Left ventricle myocardium inferior (tissue), 1 donor: Measurements from ENCODE around the gene LELP1. TPM values are rescaled to one million over a fixed set of nuclear protein-coding genes. Genes with fewer than 3 reads are reported as not detected.
"Not testable (repeated sequence)": the region's sequence is repeated elsewhere in the genome, so short reads cannot be mapped to it uniquely, and the experiment has no call there.

Experiments used
- DNase-seq: peaks from one replicate; pipeline ENCODE4 v3.0.0-alpha.2; 2020
- H3K27ac ChIP-seq: fragments of 200-600 bp; replicated peaks from 2 replicates; pipeline ENCODE4 v1.8.0; 2021
- H3K27me3 ChIP-seq: fragments of 200-600 bp; 2 replicates; pipeline ENCODE4 v1.8.0; 2021; ENCODE audit warnings: low read depth
- H3K36me3 ChIP-seq: fragments of 200-600 bp; 2 replicates; pipeline ENCODE4 v1.8.0; 2021
- H3K4me1 ChIP-seq: fragments of 200-600 bp; 2 replicates; pipeline ENCODE4 v1.8.0; 2021
- H3K4me3 ChIP-seq: fragments of 200-600 bp; 2 replicates; pipeline ENCODE4 v1.8.0; 2021; ENCODE audit warnings: mild to moderate bottlenecking, moderate library complexity
- H3K9me3 ChIP-seq: fragments of 200-600 bp; replicated peaks from 2 replicates; pipeline ENCODE4 v1.8.0; 2021
- intact Hi-C: fragments of 100-400 bp; cut with micrococcal nuclease; formaldehyde crosslinking; loops from one replicate; pipeline ENCODE4 v1.11.0; 2022
- long read RNA-seq: library from polyadenylated mRNA; unstranded; transcript quantifications from one replicate; pipeline ENCODE4 v2.0.0, GENCODE V29; 2021
- total RNA-seq: library from RNA; stranded (reverse); fragmentation: NEBNext Ultra II Directional; extraction: Animal tissue kit (Norgen Biotek cat#: 25700); gene quantifications from one replicate; pipeline ENCODE4 v1.2.1, GENCODE V29; 2021
- TF ChIP-seq, protein P1 (sequence below): fragments of 200-600 bp; IDR thresholded peaks from 2 replicates; pipeline ENCODE4 v1.8.0; 2021; ENCODE audit warnings: antibody characterized with exemption, mild to moderate bottlenecking, borderline replicate concordance
- donor health status: DM: no; HTN: yes; CAD: no; lungs with severe emphysema.

The LELP1 gene
- not detected for total RNA-seq
- long read RNA-seq, result 0 reads

DNA sequence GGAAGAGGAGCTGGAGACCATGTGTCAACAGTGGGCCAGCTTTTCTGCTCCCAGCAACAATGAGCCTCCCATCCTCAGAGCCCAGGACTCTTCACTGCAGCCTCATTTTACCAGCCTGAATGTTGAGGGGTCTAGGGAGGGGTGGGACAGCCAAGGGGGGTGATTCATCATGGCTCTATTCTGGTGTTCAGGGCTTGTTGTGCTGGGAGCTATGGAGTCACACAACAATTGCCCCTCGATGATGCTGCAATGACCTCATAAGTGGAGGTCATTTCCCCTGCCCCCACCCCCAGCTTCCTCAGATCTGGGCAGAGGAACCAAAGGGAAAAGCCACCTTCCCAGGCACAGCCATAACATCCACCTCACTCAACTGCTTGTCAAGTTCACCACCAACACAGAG lies at the start of gene LELP1:
LELP1 (plus strand) TSS at position 301 of the 400 bp plus-strand sequence. CDS start 1,278 bp downstream, outside the sequence.
- no peaks in the 10 kb centered on the region for H3K9me3 ChIP-seq
- H3K27ac ChIP-seq, result no peak within 1 kb of the TSS
- intact Hi-C loops, result no loop called here
- TF ChIP-seq, protein P1, sequence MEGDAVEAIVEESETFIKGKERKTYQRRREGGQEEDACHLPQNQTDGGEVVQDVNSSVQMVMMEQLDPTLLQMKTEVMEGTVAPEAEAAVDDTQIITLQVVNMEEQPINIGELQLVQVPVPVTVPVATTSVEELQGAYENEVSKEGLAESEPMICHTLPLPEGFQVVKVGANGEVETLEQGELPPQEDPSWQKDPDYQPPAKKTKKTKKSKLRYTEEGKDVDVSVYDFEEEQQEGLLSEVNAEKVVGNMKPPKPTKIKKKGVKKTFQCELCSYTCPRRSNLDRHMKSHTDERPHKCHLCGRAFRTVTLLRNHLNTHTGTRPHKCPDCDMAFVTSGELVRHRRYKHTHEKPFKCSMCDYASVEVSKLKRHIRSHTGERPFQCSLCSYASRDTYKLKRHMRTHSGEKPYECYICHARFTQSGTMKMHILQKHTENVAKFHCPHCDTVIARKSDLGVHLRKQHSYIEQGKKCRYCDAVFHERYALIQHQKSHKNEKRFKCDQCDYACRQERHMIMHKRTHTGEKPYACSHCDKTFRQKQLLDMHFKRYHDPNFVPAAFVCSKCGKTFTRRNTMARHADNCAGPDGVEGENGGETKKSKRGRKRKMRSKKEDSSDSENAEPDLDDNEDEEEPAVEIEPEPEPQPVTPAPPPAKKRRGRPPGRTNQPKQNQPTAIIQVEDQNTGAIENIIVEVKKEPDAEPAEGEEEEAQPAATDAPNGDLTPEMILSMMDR, result no peak
- no peak for DNase-seq
- H3K36me3 ChIP-seq, result no peaks in the 10 kb centered on the region
- no peak within 1 kb of the TSS for H3K4me3 ChIP-seq
- peaks cover 57% of the 10 kb centered on the region for H3K27me3 ChIP-seq
- no peaks in the 10 kb centered on the region for H3K4me1 ChIP-seq

DNA sequence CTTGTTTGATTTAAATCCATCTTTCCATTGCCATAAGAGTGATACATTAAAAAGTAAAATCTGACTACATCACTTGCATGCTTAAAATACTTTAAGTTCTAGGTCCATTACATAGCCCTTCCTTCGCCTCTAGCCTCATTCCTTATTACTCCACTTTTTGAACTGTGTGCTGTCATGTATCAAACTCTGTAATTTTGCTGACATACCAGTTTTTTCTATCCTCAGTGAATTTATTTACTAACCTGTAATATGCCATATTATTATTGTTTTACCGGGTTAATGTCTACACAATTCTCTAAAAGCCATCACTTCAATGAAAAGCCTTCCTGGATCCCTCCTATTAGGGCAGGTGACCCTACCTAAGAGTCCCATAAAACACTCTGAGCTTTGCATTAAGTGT lies 47.7 kb upstream of the LELP1 start:
- H3K27ac ChIP-seq, result no peak overlapping the region
- TF ChIP-seq, protein P1, result no peak
- peaks cover 27% of the 10 kb centered on the region for H3K9me3 ChIP-seq
- no peaks in the 10 kb centered on the region for H3K4me1 ChIP-seq
- H3K36me3 ChIP-seq, result no peaks in the 10 kb centered on the region
- no peak overlapping the region for H3K4me3 ChIP-seq
- no peak for DNase-seq
- no peaks in the 10 kb centered on the region for H3K27me3 ChIP-seq
- intact Hi-C loops, result no loop called here

DNA sequence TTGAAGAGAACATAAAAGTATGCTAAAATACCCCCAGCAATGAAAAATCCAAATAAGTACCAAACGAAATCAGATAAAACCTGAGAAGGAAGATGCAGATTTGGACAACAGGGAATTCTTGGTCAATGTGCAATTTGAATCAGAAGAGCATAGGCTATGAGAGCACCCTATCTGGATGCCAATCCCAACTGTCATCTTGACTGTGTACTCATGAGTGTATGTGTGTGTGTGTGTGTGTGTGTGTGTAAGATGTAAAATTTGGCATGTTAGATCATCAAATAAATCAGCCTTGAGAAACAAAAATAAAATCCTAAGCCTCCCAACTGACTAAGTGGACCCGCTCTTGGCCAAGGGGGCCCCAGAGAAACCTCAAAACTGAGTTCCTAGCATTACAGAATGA lies 34.5 kb upstream of the LELP1 start:
- Histone ChIP-seq H3K9me3 (no peaks in the 10 kb centered on the region), H3K27ac (no peak overlapping the region), H3K4me1 (no peaks in the 10 kb centered on the region), H3K27me3 (peaks cover 7% of the 10 kb centered on the region), H3K4me3 (no peak overlapping the region), H3K36me3 (no peaks in the 10 kb centered on the region)
- TF ChIP-seq, protein P1, result no peak
- no peak for DNase-seq
- intact Hi-C loops, result no loop called here

DNA sequence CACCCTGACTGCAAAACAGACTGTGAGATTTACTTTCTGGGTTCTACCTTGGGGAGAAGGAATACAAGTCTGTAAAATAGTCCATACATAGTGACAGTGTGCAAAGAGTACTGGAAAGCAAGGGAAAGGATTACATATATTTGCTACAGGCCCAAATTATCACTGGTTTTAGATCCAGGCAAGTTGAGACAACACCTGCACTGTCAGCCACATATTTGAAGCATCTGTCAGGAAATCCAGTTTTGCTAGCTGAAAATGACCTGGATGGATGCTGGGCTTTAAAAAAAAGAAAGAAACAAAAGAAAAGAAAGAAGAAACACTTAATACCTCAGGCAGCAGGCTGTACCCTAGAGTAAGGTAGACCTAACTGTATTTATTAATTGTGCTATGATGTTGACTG lies 28.6 kb upstream of the LELP1 start:
- intact Hi-C loops, result no loop called here

DNA sequence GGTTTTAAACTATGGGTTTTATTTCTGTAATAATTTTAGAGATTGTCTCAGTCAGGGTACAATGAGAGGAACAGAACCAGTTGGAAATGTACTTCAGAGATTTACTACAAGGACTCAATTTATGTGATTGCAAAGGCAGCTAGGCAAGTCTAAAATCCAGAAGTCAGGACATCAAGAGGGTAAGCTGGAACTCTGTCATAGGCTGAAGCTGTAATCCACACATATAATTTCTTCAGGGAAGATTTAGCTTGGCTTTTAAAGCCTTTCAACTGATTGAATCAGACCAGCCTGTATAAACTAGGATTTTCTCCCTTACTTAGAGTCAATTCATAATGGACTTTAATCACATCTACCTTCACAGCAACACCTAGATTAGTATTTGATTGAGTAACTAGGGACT lies 24.3 kb upstream of the LELP1 start:
- Histone ChIP-seq H3K36me3 (no peaks in the 10 kb centered on the region), H3K27me3 (no peaks in the 10 kb centered on the region), H3K27ac (no peak overlapping the region), H3K9me3 (peaks cover 18% of the 10 kb centered on the region), H3K4me1 (no peaks in the 10 kb centered on the region), H3K4me3 (no peak overlapping the region)
- intact Hi-C loops, result no loop called here
- DNase-seq, result no peak
- TF ChIP-seq, protein P1, result no peak

More for the DNA sequence above, 28.6 kb upstream of the LELP1 start:
- H3K9me3 ChIP-seq, result no peaks in the 10 kb centered on the region
- H3K36me3 ChIP-seq, result no peaks in the 10 kb centered on the region
- H3K4me3 ChIP-seq, result no peak overlapping the region
- no peak for DNase-seq
- H3K4me1 ChIP-seq, result no peaks in the 10 kb centered on the region
- no peaks in the 10 kb centered on the region for H3K27me3 ChIP-seq
- H3K27ac ChIP-seq, result no peak overlapping the region
- TF ChIP-seq, protein P1, result no peak

DNA sequence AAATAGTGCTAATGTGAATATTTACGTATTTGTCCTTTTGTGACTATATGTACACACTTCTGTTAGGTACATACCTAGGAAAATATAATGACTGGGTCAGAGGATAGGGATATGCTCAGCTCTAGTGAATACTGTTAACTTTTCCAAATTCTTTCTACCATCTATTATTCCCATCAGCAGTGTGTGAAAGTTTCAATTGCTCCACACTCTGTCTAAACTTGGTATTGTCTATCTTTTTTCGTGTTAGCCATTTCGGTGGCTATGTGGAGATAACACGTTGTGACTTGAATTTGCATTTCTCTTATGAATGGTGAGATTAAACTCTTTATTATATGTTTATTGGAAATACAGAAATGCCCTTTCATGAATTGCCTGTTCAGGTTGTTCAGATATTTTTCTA lies 22.7 kb upstream of the LELP1 start:
- no peak overlapping the region for H3K27ac ChIP-seq
- H3K36me3 ChIP-seq, result no peaks in the 10 kb centered on the region
- intact Hi-C loops, result no loop called here
- H3K4me3 ChIP-seq, result no peak overlapping the region
- H3K27me3 ChIP-seq, result no peaks in the 10 kb centered on the region
- TF ChIP-seq, protein P1, result no peak
- DNase-seq, result no peak
- peaks cover 35% of the 10 kb centered on the region for H3K9me3 ChIP-seq
- H3K4me1 ChIP-seq, result no peaks in the 10 kb centered on the region

DNA sequence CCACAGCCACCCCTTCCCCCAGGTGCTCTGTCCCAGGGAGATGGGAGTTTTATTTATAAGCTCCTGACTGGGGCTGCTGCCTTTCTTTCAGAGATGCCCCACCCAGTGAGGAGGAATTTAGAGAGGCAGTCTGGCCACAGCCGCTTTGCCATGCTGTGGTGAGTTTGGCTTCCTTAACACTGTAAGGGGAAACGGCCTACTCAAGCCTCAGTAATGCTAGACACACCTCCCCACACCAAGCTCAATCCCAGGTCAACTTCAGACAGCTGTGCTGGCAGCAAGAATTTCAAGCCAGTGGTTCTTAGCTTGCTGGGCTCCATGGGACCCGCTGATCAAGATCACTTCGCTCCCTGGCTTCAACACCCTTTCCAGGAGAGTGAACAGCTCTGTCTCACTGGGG lies 14.9 kb upstream of the LELP1 start:
- Histone ChIP-seq H3K9me3 (peaks cover 32% of the 10 kb centered on the region), H3K27me3 (peaks cover 45% of the 10 kb centered on the region)
- H3K4me3 ChIP-seq, H3K4me1 ChIP-seq, DNase-seq, H3K36me3 ChIP-seq, H3K27ac ChIP-seq, intact Hi-C loops: not testable (repeated sequence)
